ENCODE measurements around the gene NOXA1.
"Not testable (repeated sequence)": the region's sequence is repeated elsewhere in the genome, so short reads cannot be mapped to it uniquely, and the experiment has no call there.

The NOXA1 gene, protein sequence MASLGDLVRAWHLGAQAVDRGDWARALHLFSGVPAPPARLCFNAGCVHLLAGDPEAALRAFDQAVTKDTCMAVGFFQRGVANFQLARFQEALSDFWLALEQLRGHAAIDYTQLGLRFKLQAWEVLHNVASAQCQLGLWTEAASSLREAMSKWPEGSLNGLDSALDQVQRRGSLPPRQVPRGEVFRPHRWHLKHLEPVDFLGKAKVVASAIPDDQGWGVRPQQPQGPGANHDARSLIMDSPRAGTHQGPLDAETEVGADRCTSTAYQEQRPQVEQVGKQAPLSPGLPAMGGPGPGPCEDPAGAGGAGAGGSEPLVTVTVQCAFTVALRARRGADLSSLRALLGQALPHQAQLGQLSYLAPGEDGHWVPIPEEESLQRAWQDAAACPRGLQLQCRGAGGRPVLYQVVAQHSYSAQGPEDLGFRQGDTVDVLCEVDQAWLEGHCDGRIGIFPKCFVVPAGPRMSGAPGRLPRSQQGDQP

GRCh38 chr9:137422604-137423513 lies at the start of gene NOXA1, which contains the start of gene EXD3:
Gene NOXA1 (plus strand): TSS chr9:137423393. CDS start chr9:137423530, 137 bp downstream.
Gene EXD3 (minus strand): TSS chr9:137423162. CDS start chr9:137395357, 27,805 bp downstream.
- H3K4me3 ChIP-seq (ENCODE audit: low read length): peak within 1 kb of the TSS; percentile 78
- DNase-seq (ENCODE audit: low read depth): peak; percentile 61
- TF ChIP-seq, protein P1, sequence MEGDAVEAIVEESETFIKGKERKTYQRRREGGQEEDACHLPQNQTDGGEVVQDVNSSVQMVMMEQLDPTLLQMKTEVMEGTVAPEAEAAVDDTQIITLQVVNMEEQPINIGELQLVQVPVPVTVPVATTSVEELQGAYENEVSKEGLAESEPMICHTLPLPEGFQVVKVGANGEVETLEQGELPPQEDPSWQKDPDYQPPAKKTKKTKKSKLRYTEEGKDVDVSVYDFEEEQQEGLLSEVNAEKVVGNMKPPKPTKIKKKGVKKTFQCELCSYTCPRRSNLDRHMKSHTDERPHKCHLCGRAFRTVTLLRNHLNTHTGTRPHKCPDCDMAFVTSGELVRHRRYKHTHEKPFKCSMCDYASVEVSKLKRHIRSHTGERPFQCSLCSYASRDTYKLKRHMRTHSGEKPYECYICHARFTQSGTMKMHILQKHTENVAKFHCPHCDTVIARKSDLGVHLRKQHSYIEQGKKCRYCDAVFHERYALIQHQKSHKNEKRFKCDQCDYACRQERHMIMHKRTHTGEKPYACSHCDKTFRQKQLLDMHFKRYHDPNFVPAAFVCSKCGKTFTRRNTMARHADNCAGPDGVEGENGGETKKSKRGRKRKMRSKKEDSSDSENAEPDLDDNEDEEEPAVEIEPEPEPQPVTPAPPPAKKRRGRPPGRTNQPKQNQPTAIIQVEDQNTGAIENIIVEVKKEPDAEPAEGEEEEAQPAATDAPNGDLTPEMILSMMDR (conservative IDR thresholded peaks at IDR 0.05; ENCODE audit: low read depth, low read length): peak; percentile 58

GRCh38 chr9:137373611-137373980 lies 49.6 kb upstream of the NOXA1 start:
- H3K4me3 ChIP-seq (ENCODE audit: low read length): no peak overlapping the region
- no peak for DNase-seq (ENCODE audit: low read depth)
- TF ChIP-seq, protein P1 (conservative IDR thresholded peaks at IDR 0.05; ENCODE audit: low read depth, low read length): no peak

DNA sequence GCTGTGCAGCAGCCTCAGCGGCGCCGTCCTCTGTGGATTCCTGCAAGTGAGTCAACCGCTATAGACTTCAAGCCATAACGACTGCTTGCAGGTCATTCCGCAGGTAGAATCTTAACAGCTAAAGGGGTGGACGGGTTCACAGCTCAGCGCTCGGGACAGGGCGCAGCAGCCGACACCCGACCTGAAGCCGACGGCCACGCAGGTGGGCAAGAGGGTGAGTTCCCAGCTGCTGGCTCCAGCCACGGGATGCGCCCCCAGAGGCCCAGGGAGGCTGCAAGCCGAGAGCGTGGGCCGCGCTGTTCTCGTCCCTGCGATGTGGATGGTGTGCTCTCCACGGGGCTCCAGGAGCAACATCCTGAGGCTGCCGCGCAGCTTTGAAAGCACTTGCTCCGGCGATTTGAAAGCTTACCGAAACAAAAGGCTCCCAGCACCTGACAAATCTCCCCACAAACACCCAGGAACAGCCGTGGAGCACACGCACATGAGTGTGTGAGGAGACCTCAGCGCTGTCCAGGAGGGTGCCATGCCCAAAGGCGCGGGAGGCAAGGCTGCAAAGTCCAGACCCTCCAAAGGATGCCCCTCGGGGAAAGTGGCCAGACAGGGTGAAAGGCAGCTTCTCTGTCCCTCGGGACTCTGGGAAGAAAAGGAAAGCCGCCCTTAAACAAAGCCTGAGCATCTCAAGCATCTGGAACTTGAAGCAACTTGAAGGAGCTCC lies 48.9 kb upstream of the NOXA1 start:
- TF ChIP-seq, protein P1 (conservative IDR thresholded peaks at IDR 0.05; ENCODE audit: low read depth, low read length): no peak
- H3K4me3 ChIP-seq (ENCODE audit: low read length): no peak overlapping the region
- DNase-seq (ENCODE audit: low read depth): no peak

DNA sequence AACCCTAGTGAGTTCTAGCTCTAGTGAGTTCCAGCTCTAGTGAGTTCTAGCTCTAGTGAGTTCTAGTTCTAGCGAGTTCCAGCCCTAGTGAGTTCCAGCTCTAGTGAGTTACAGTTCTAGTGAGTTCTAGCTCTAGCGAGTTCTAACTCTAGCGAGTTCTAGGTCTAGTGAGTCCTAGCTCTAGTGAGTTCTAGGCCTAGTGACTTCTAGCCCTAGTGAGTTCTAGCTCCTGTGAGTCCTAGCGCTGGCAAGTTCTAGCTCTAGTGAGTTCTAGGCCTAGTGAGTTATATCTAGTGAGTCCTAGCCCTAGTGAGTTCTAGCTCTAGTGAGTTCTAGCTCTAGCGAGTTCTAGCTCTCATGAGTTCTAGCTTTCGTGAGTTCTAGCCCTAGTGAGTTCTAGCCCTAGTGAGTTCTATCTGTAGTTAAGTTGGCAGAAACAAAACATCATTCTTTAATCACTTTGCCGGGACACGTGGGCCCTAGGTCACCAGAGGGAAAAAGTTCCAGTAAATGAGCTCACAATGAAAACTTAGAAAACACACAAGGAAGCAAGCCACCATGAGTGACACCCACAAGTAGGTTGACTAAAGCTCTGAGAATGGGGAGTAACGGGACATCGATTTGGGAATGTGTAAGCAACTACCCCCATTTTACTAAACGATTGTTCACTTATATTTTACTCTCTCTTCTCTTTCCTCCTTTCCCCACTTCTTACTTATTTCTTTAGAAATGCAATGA lies 47.7 kb upstream of the NOXA1 start:
- no peak for DNase-seq (ENCODE audit: low read depth)
- H3K4me3 ChIP-seq (ENCODE audit: low read length): no peak overlapping the region
- TF ChIP-seq, protein P1 (conservative IDR thresholded peaks at IDR 0.05; ENCODE audit: low read depth, low read length): no peak

GRCh38 chr9:137376386-137376785 lies 46.8 kb upstream of the NOXA1 start:
- no peak for DNase-seq (ENCODE audit: low read depth)
- no peak overlapping the region for H3K4me3 ChIP-seq (ENCODE audit: low read length)
- TF ChIP-seq, protein P1 (conservative IDR thresholded peaks at IDR 0.05; ENCODE audit: low read depth, low read length): no peak

GRCh38 chr9:137378688-137379410 lies 44.3 kb upstream of the NOXA1 start:
- not testable (repeated sequence) for DNase-seq (ENCODE audit: low read depth); H3K4me3 ChIP-seq (ENCODE audit: low read length)
